Liver (tissue), 9 donors: ENCODE data around the gene NQO2. TPM values are rescaled to one million over a fixed set of nuclear protein-coding genes. Genes with fewer than 3 reads are reported as not detected.

Source experiments
- DNase-seq: peaks from one replicate; pipeline ENCODE4 v3.0.0-alpha.2; 2017; ENCODE audit warnings: low spot score
- H3K27ac ChIP-seq, 2 donors: one replicate each; pipeline ENCODE4 v1.7.0; 2013; ENCODE audit warnings: inconsistent platforms in 2 of 2, low read length in 2 of 2, control low read depth in 1 of 2, low read depth in 1 of 2, mild to moderate bottlenecking in 1 of 2
- H3K27me3 ChIP-seq, 4 donors: one replicate each; pipeline versions ENCODE4 v1.6.1 to v1.7.0; 2013; ENCODE audit warnings: low read length in 3 of 4, inconsistent platforms in 1 of 4, mild to moderate bottlenecking in 1 of 4, moderate library complexity in 1 of 4; ENCODE audit not compliant: control insufficient read depth in 4 of 4, insufficient read depth in 4 of 4
- H3K36me3 ChIP-seq, 4 donors: one replicate each; pipeline versions ENCODE4 v1.6.1 to v1.7.0; 2013; ENCODE audit warnings: low read length in 3 of 4, mild to moderate bottlenecking in 3 of 4, low read depth in 1 of 4, moderate library complexity in 1 of 4; ENCODE audit not compliant: control insufficient read depth in 4 of 4, insufficient read depth in 3 of 4
- H3K4me1 ChIP-seq, 4 donors: one replicate each; pipeline versions ENCODE4 v1.6.1 to v1.7.0; 2013; ENCODE audit warnings: low read length in 3 of 4, mild to moderate bottlenecking in 3 of 4, moderate library complexity in 1 of 4; ENCODE audit not compliant: control insufficient read depth in 4 of 4, insufficient read depth in 4 of 4
- H3K4me3 ChIP-seq, 3 donors: one replicate each; pipeline versions ENCODE4 v1.6.1 to v1.7.0; 2013; ENCODE audit warnings: low read length in 3 of 3, control low read depth in 1 of 3, low read depth in 1 of 3, mild to moderate bottlenecking in 1 of 3
- H3K9ac ChIP-seq, 2 donors: one replicate each; pipeline ENCODE4 v1.7.0; 2013; ENCODE audit warnings: low read length in 2 of 2, mild to moderate bottlenecking in 2 of 2, moderate library complexity in 2 of 2, control low read depth in 1 of 2, low read depth in 1 of 2
- H3K9me3 ChIP-seq, 4 donors: one replicate each; pipeline versions ENCODE4 v1.6.1 to v1.7.0; 2013; ENCODE audit warnings: low read length in 3 of 4; ENCODE audit not compliant: control insufficient read depth in 4 of 4
- ATF3 ChIP-seq: IDR thresholded peaks from 2 replicates; pipeline ENCODE4 v1.6.1; 2016; ENCODE audit warnings: antibody characterized with exemption
- CTCF ChIP-seq: fragments of 150-350 bp; IDR thresholded peaks from 2 replicates; pipeline ENCODE4 v1.5.1; 2017; ENCODE audit warnings: improper control_type of control experiment, low read depth, low read length; ENCODE audit not compliant: missing input control
- EGR1 ChIP-seq, 2 donors: IDR thresholded peaks; 2 replicates each; pipeline ENCODE4 v1.6.1; 2016 to 2018; ENCODE audit warnings: antibody characterized with exemption in 2 of 2, low read depth in 2 of 2
- FOXA1 ChIP-seq: IDR thresholded peaks from 2 replicates; pipeline ENCODE4 v1.6.1; 2016; ENCODE audit warnings: antibody characterized with exemption
- FOXA2 ChIP-seq: IDR thresholded peaks from 2 replicates; pipeline ENCODE4 v1.6.1; 2016; ENCODE audit warnings: antibody characterized with exemption
- GABPA ChIP-seq, 2 donors: IDR thresholded peaks in 1 of 2; conservative IDR thresholded peaks in 1 of 2; 2 replicates each; pipeline ENCODE4 v1.6.1; 2016; ENCODE audit warnings: antibody characterized with exemption in 2 of 2, mild to moderate bottlenecking in 1 of 2, moderate library complexity in 1 of 2
- HNF4A ChIP-seq, 2 donors: conservative IDR thresholded peaks; 2 replicates each; pipeline ENCODE4 v1.6.1; 2016; ENCODE audit warnings: antibody characterized with exemption in 2 of 2, mild to moderate bottlenecking in 2 of 2
- HNF4G ChIP-seq: IDR thresholded peaks from 2 replicates; pipeline ENCODE4 v1.6.1; 2016; ENCODE audit warnings: antibody characterized with exemption
- JUND ChIP-seq, 2 donors: IDR thresholded peaks; 2 replicates each; pipeline ENCODE4 v1.6.1; 2016; ENCODE audit warnings: antibody characterized with exemption in 2 of 2
- MAX ChIP-seq: IDR thresholded peaks from 2 replicates; pipeline ENCODE4 v1.6.1; 2016; ENCODE audit warnings: antibody characterized with exemption
- NR2F2 ChIP-seq: IDR thresholded peaks from 2 replicates; pipeline ENCODE4 v1.6.1; 2016; ENCODE audit warnings: antibody characterized with exemption
- RAD21 ChIP-seq, 2 donors: IDR thresholded peaks; 2 replicates each; pipeline ENCODE4 v1.6.1; 2016; ENCODE audit warnings: antibody characterized with exemption in 2 of 2, mild to moderate bottlenecking in 2 of 2
- RXRA ChIP-seq, 2 donors: IDR thresholded peaks; 2 replicates each; pipeline ENCODE4 v1.6.1; 2017 to 2018; ENCODE audit warnings: antibody characterized with exemption in 2 of 2, mild to moderate bottlenecking in 1 of 2
- SP1 ChIP-seq: IDR thresholded peaks from 2 replicates; pipeline ENCODE4 v1.6.1; 2018; ENCODE audit warnings: antibody characterized with exemption, mild to moderate bottlenecking
- TAF1 ChIP-seq: conservative IDR thresholded peaks from 2 replicates; pipeline ENCODE4 v1.6.1; 2016; ENCODE audit warnings: antibody characterized with exemption, mild to moderate bottlenecking
- YY1 ChIP-seq: IDR thresholded peaks from 2 replicates; pipeline ENCODE4 v1.6.1; 2016; ENCODE audit warnings: antibody characterized with exemption, mild to moderate bottlenecking
- ZBTB33 ChIP-seq: IDR thresholded peaks from 2 replicates; pipeline ENCODE4 v1.6.1; 2016; ENCODE audit warnings: antibody characterized with exemption
- WGBS: extraction: QIAGEN DNeasy Blood & Tissue Kit; methylation state at CpG from one replicate; pipeline ENCODE4 v1.1.7; 2013; 5-methylcytosine and 5-hydroxymethylcytosine counted together
- polyA plus RNA-seq, 2 donors: library from polyadenylated mRNA; stranded (reverse) in 1 of 2; unstranded in 1 of 2; fragments of 200-250 nt in 1 of 2; fragments of >200 nt in 1 of 2; fragmentation: Nextera tagmentation in 1 of 2; extraction: Ambion mirVana in 1 of 2; gene quantifications; one replicate each; pipeline versions ENCODE4 v1.2.1 to v1.2.3, GENCODE V29; 2013 to 2015
- total RNA-seq, 2 donors: library from RNA; depleted of rRNA; stranded (reverse); fragments of >200 nt; gene quantifications; one replicate each; pipeline ENCODE4 v1.2.3, GENCODE V29; 2014
- TF ChIP-seq, protein P1 (sequence below): IDR thresholded peaks from 2 replicates; pipeline ENCODE4 v1.6.1; 2016; ENCODE audit warnings: antibody characterized with exemption, mild to moderate bottlenecking
- donor health status: healthy.
- donor health status: healthy.
- donor health status: healthy.
- donor health status: healthy.
- donor health status: healthy.

The NQO2 gene
- total and polyA plus RNA-seq, 4 donors: 11.5 to 127 (median 92.7) TPM

- Histone ChIP-seq H3K36me3 (no peaks in the 10 kb centered on the region), H3K9ac (no peak overlapping the region), H3K27me3 (no peaks in the 10 kb centered on the region), H3K4me1 (peaks cover 3 to 9% (median 6%) of the 10 kb centered on the region in 4 donors), H3K4me3 (no peak overlapping the region), H3K9me3 (no peaks in the 10 kb centered on the region), H3K27ac (no peak overlapping the region)
- DNase-seq: no peak
- no peak for TF ChIP-seq CTCF
- TF ChIP-seq NR2F2: no peak
- no peak for TF ChIP-seq SP1
- TF ChIP-seq, protein P1, sequence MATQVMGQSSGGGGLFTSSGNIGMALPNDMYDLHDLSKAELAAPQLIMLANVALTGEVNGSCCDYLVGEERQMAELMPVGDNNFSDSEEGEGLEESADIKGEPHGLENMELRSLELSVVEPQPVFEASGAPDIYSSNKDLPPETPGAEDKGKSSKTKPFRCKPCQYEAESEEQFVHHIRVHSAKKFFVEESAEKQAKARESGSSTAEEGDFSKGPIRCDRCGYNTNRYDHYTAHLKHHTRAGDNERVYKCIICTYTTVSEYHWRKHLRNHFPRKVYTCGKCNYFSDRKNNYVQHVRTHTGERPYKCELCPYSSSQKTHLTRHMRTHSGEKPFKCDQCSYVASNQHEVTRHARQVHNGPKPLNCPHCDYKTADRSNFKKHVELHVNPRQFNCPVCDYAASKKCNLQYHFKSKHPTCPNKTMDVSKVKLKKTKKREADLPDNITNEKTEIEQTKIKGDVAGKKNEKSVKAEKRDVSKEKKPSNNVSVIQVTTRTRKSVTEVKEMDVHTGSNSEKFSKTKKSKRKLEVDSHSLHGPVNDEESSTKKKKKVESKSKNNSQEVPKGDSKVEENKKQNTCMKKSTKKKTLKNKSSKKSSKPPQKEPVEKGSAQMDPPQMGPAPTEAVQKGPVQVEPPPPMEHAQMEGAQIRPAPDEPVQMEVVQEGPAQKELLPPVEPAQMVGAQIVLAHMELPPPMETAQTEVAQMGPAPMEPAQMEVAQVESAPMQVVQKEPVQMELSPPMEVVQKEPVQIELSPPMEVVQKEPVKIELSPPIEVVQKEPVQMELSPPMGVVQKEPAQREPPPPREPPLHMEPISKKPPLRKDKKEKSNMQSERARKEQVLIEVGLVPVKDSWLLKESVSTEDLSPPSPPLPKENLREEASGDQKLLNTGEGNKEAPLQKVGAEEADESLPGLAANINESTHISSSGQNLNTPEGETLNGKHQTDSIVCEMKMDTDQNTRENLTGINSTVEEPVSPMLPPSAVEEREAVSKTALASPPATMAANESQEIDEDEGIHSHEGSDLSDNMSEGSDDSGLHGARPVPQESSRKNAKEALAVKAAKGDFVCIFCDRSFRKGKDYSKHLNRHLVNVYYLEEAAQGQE: no peak
- no peak for TF ChIP-seq MAX
- no peak for TF ChIP-seq RAD21 (IDR thresholded peaks at IDR 0.05)
- TF ChIP-seq TAF1: no peak
- no peak for TF ChIP-seq EGR1 (IDR thresholded peaks at IDR 0.05; ENCODE audit: low read depth in 2 of 2)
- TF ChIP-seq HNF4A (conservative IDR thresholded peaks at IDR 0.05): no peak
- TF ChIP-seq ZBTB33: no peak
- TF ChIP-seq FOXA1: no peak
- 63% methylated on average over 4 of the region's 4 CpGs for WGBS
Observed at GRCh38 chr6:2986722-2987221, 12.9 kb upstream of the NQO2 start.

GRCh38 chr6:2988094-2988425 is 11.6 kb upstream of the NQO2 start:
- DNase-seq: no peak
- Histone ChIP-seq H3K27ac (peak overlapping the region; percentile 94 to 100), H3K9ac (peak overlapping the region in 1 of 2 donors; percentile 73), H3K27me3 (no peaks in the 10 kb centered on the region), H3K4me3 (peak overlapping the region; percentile 68 to 97 (median 73)), H3K36me3 (no peaks in the 10 kb centered on the region), H3K4me1 (peaks cover 3 to 9% (median 6%) of the 10 kb centered on the region in 4 donors), H3K9me3 (no peaks in the 10 kb centered on the region)
- 48% methylated on average over 2 of the region's 2 CpGs for WGBS
- TF ChIP-seq RAD21 (IDR thresholded peaks at IDR 0.05): no peak
- no peak for TF ChIP-seq HNF4G
- no peak for TF ChIP-seq JUND (IDR thresholded peaks at IDR 0.05)
- TF ChIP-seq ZBTB33: no peak
- TF ChIP-seq HNF4A (conservative IDR thresholded peaks at IDR 0.05): no peak
- no peak for TF ChIP-seq EGR1 (IDR thresholded peaks at IDR 0.05; ENCODE audit: low read depth in 2 of 2)
- no peak for TF ChIP-seq ATF3
- TF ChIP-seq YY1: no peak
- no peak for TF ChIP-seq TAF1
- TF ChIP-seq, protein P1: no peak
- TF ChIP-seq RXRA (IDR thresholded peaks at IDR 0.05): no peak
- TF ChIP-seq SP1: no peak
- no peak for TF ChIP-seq GABPA (IDR thresholded peaks at IDR 0.05 in 1 of 2, conservative IDR thresholded peaks at IDR 0.05 in 1 of 2)
- TF ChIP-seq FOXA1: no peak
- TF ChIP-seq MAX: no peak
- TF ChIP-seq FOXA2: no peak
